Activated naive CD4-positive, alpha-beta T cell treated with anti-CD3 and anti-CD28 coated beads, Interleukin-2, amount 50 U/mL, for 72 hours (primary cell): ENCODE data around the gene ZNF93. TPM values are rescaled to one million over a fixed set of nuclear protein-coding genes. Genes with fewer than 3 reads are reported as not detected.
A peak's percentile ranks its signal among the peaks of the same experiment; 100 is the strongest.
"Not testable (repeated sequence)": the region's sequence is repeated elsewhere in the genome, so short reads cannot be mapped to it uniquely, and the experiment has no call there.

ENCODE experiments used
- ATAC-seq, 2 donors: fragments of 150-1000 bp; cut with Tn5 transposase; 2 replicates each; pipeline ENCODE4 v1.10.0; 2021; ENCODE audit warnings: mild to moderate bottlenecking in 2 of 2, moderate library complexity in 2 of 2
- DNase-seq, 2 donors: peaks; one replicate each; pipeline ENCODE4 v3.0.0; 2021 to 2022; ENCODE audit warnings: low spot score in 2 of 2
- H3K27ac Mint-ChIP-seq, 2 donors: one replicate each; pipeline ENCODE4 v1.8.0; 2022; ENCODE audit warnings: mild to moderate bottlenecking in 2 of 2, mixed read lengths in 2 of 2
- H3K36me3 Mint-ChIP-seq, 2 donors: one replicate each; pipeline ENCODE4 v1.8.0; 2022; ENCODE audit warnings: mixed read lengths in 2 of 2
- H3K9me3 Mint-ChIP-seq, 2 donors: one replicate each; pipeline ENCODE4 v1.8.0; 2022; ENCODE audit warnings: mixed read lengths in 2 of 2
- total RNA-seq, 2 donors: library from RNA; stranded (reverse); gene quantifications; one replicate each; pipeline ENCODE4 v1.2.3, GENCODE V29; 2022

ZNF93 gene
- 10 to 100 TPM; 24.4 to 28.5 TPM for total RNA-seq

DNA sequence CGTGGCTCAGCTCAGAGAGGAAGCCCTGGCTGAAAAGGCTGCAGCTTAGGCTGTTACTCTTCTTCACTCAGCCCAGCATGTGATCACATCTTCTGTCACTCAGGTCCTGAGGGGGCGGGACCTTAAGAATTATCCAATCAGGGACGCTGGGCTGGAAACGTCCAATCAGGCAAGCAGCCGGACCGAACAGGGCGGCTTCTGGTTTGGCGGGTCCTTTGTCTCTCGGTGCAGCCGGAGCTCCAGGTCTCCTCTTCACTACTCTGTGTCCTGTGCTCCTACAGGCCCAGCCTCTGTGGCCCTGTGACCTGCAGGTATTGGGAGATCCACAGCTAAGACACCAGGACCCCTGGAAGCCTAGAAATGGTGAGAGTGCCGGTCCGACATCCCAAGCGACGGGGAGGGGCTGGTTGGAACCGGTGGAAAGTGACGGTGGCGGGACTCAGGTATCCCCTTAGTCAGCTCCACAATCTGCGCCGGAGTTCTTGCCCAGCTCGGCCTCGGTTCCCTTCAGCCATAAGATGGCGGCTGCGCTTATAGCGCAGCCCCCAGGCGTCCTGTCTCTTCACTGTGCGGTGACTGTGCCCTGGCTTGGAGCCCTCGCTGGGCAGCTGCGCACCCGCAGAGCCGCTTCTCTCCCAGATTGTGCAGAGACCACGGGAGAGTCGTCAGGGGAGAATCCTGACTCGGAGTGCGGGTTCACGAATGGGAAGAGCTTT lies at the start of gene ZNF93:
Gene ZNF93 (plus strand): TSS at position 218 of the 716 bp plus-strand sequence. CDS start 143 bp downstream, at position 361.
- Mint-ChIP-seq H3K9me3 (peaks cover 19 to 40% of the 10 kb centered on the region in 2 donors), H3K36me3 (peaks cover 56 to 94% of the 10 kb centered on the region in 2 donors), H3K27ac (peak within 1 kb of the TSS; percentile 96 to 97)
- ATAC-seq (peak; percentile 93 to 94), DNase-seq (peak; percentile 87 to 94)

GRCh38 chr19:19851740-19852139 lies 49.0 kb upstream of the ZNF93 start:
- not testable (repeated sequence) for ATAC-seq, DNase-seq, H3K27ac Mint-ChIP-seq
- peaks cover 1 to 23% of the 10 kb centered on the region in 2 donors for H3K36me3 Mint-ChIP-seq
- peaks cover 0 to 12% of the 10 kb centered on the region in 2 donors for H3K9me3 Mint-ChIP-seq

DNA sequence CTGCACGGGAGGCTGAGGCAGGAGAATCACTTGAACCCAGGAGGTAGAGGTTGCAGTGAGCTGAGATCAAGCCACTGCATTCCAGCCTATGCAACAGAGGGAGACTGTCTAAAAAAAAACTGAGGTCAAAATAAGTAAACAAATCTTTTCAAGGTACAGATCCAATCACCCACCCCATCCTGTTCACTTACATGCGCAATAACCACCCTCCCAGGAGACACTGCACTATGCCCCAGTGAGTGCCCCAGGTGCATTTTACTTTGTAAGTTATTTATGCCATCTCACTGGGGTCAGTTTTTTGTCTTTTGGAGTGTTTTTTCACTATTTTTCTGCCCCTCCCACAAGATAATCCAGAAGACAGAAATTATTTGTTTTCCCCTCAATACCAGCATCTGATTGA lies 42.0 kb upstream of the ZNF93 start:
- peaks cover 0 to 17% of the 10 kb centered on the region in 2 donors for H3K9me3 Mint-ChIP-seq
- DNase-seq (no peak), ATAC-seq (no peak)
- no peak overlapping the region for H3K27ac Mint-ChIP-seq
- peaks cover 13 to 78% of the 10 kb centered on the region in 2 donors for H3K36me3 Mint-ChIP-seq

GRCh38 chr19:19860756-19861390 lies 39.9 kb upstream of the ZNF93 start:
- Mint-ChIP-seq H3K27ac (peak overlapping the region; percentile 87 to 89), H3K9me3 (peaks cover 0 to 5% of the 10 kb centered on the region in 2 donors)

GRCh38 chr19:19865750-19866610 lies 34.8 kb upstream of the ZNF93 start, which contains the start of gene ZNF253:
Gene ZNF253, plus strand, starts transcription at chr19:19865882. Its CDS starts 115 bp downstream, at chr19:19865997.
- Mint-ChIP-seq H3K36me3 (peaks cover 15 to 46% of the 10 kb centered on the region in 2 donors), H3K9me3 (peaks cover 0 to 5% of the 10 kb centered on the region in 2 donors), H3K27ac (peak within 1 kb of the TSS; percentile 98 to 99)
- ATAC-seq (peak; percentile 91 to 93), DNase-seq (peak; percentile 93 to 95)

More at GRCh38 chr19:19860756-19861390, 39.9 kb upstream of the ZNF93 start:
- peaks cover 16 to 64% of the 10 kb centered on the region in 2 donors for H3K36me3 Mint-ChIP-seq
- ATAC-seq (peak; percentile 65 to 76), DNase-seq (peak; percentile 65 to 82)

DNA sequence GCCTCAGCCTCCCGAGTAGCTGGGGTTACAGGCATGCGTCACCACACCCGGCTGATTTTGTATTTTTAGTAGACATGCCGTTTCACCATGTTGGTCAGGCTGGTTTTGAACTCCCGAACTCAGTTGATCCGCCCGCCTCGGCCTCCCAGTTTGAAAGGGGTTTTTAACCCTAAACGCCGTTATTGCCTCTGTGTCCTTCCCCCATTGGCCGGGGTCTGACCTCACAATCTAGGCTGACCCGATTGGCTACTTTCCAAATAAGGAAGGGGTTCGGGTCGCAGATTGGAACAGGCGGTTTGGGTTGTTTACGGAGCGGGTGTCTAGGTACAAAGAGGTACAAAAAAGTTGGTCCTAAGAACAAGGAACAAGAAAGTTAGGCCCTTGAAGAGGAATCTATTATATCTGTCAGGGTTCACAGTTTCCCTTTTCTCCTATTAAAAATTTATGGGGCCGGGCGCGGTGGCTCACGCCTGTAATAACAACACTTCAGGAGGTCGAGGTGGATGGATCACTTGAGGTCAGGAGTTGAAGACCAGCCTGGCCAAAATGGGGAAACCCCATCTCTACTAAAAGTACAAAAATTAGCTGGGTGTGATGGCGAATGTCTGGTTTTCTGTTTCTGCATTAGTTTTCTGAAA lies 34.0 kb upstream of the ZNF93 start:
- H3K9me3 Mint-ChIP-seq, result peaks cover 0 to 5% of the 10 kb centered on the region in 2 donors
- H3K36me3 Mint-ChIP-seq, result peaks cover 14 to 47% of the 10 kb centered on the region in 2 donors

DNA sequence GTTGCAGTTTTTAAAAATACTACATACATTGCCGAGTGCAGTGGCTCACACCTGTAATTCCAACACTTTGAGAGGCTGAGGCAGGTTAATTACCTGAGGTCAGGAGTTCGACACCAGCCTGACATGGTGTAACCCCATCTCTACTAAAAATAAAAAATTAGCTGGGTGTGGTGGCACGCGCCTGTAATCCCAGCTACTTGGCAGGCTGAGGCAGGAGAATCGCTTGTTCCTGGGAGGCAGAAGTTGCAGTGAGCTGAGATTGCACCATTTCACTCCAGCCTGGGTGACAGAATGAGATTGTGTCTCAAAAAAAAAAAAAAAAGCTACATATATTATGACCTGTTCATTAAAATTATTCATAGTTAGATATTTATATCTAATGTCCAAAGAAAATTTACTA lies 30.7 kb upstream of the ZNF93 start:
- not testable (repeated sequence) for DNase-seq, H3K9me3 Mint-ChIP-seq, ATAC-seq, H3K27ac Mint-ChIP-seq
- H3K36me3 Mint-ChIP-seq, result peaks cover 14 to 58% of the 10 kb centered on the region in 2 donors

More for the DNA sequence above, 34.0 kb upstream of the ZNF93 start:
- ATAC-seq (peak; percentile 40 to 45), DNase-seq (peak; percentile 63 to 77)
- peak overlapping the region; percentile 98 to 99 for H3K27ac Mint-ChIP-seq

DNA sequence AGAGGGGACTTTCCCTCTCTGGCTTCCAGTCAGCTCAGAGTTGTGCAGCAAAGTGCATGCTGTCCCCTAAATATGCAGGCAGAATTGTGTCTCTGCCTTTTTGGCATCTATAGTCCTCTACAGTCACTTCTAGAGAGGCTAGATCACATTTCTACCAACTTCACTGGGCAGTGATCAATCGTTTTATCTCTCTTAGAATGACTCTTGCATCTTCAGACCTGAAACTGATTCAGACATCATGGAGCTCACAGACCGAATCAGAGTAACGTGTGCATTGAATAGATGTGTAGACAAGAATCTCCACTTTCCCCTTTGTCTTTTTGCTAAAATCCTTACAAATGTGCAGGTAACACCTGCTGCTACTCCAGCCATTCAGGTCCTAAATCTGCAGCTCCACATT lies 28.8 kb upstream of the ZNF93 start:
- peak; percentile 88 to 95 for ATAC-seq
- H3K27ac Mint-ChIP-seq, result peak overlapping the region in 1 of 2 donors; percentile 86
- peaks cover under 1 to 60% of the 10 kb centered on the region in 2 donors for H3K36me3 Mint-ChIP-seq
- no peak for DNase-seq
- peaks cover 0 to 9% of the 10 kb centered on the region in 2 donors for H3K9me3 Mint-ChIP-seq

GRCh38 chr19:19873381-19873780 lies 27.4 kb upstream of the ZNF93 start:
- Mint-ChIP-seq H3K9me3 (peaks cover 0 to 9% of the 10 kb centered on the region in 2 donors), H3K27ac (peak overlapping the region in 1 of 2 donors; percentile 22), H3K36me3 (peaks cover 7 to 63% of the 10 kb centered on the region in 2 donors)
- ATAC-seq, result peak; percentile 68 to 72
- DNase-seq, result no peak

GRCh38 chr19:19877724-19878123 lies 23.0 kb upstream of the ZNF93 start:
- Mint-ChIP-seq H3K36me3 (peaks cover 20 to 64% of the 10 kb centered on the region in 2 donors), H3K27ac (no peak overlapping the region), H3K9me3 (peaks cover 0 to 9% of the 10 kb centered on the region in 2 donors)
- no peak for ATAC-seq
- DNase-seq, result no peak

DNA sequence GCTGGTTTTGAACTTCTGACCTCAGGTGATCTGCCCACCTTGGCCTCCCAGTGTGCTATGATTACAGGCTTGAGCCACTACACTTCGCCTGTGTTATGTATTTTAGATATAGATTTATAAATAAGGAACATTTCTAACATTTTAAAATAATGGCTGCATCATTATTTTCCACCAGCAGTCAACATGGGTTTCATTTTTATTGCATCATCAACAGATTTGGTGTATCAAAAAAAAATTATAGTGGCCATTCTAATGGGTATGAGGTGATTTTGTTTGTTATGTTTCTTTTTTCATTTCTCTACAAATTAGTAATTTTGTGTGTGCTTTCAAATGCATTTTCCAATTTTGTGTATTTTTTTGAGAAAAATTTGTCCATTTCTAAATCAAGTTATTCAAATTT lies 16.2 kb upstream of the ZNF93 start:
- no peak for ATAC-seq
- no peak for DNase-seq
- Mint-ChIP-seq H3K9me3 (peaks cover 4 to 5% of the 10 kb centered on the region in 2 donors), H3K36me3 (peaks cover 23 to 66% of the 10 kb centered on the region in 2 donors), H3K27ac (no peak overlapping the region)

- not testable (repeated sequence) for H3K27ac Mint-ChIP-seq, ATAC-seq, DNase-seq
- Mint-ChIP-seq H3K36me3 (peaks cover 31 to 66% of the 10 kb centered on the region in 2 donors), H3K9me3 (peaks cover 15 to 31% of the 10 kb centered on the region in 2 donors)
Observed at GRCh38 chr19:19892055-19892941, 8.4 kb upstream of the ZNF93 start.

GRCh38 chr19:19900139-19900728 lies 512 bp upstream of the ZNF93 start:
- H3K36me3 Mint-ChIP-seq, result peaks cover 51 to 94% of the 10 kb centered on the region in 2 donors
- ATAC-seq (peak; percentile 22 to 31), DNase-seq (peak in 1 of 2 donors; percentile 7)
- H3K9me3 Mint-ChIP-seq, result peaks cover 19 to 40% of the 10 kb centered on the region in 2 donors
- peak overlapping the region; percentile 96 to 97 for H3K27ac Mint-ChIP-seq

DNA sequence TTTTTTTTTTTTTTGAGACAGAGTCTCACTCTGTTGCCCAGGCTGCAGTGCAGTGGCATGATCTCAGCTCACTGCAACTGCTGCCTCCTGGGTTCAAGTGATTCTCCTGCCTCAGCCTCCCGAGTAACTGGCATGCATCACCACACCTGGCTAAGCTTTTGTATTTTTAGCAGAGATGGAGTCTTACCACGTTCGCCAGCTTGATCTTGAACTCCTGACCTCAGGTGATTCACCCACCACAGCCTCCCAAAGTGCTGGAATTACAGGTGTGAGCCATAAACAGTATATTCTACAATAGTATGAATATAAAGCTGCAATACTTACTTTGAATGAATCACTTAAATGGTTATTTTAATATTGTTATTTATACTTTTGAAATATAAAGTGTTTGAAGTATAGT lies 6.8 kb downstream of the ZNF93 start:
- DNase-seq, H3K27ac Mint-ChIP-seq, H3K9me3 Mint-ChIP-seq: not testable (repeated sequence)
- H3K36me3 Mint-ChIP-seq, result peaks cover 29 to 80% of the 10 kb centered on the region in 2 donors
- ATAC-seq, result peak in 1 of 2 donors; percentile 16
